IMR-90 (cell line): Measurements from ENCODE around the gene PGBD5. TPM values are rescaled to one million over a fixed set of nuclear protein-coding genes. Genes with fewer than 3 reads are reported as not detected.

ENCODE experiments used
- ATAC-seq: fragments of 200-7000 bp; cut with Tn5 transposase; 2 replicates; pipeline ENCODE4 v1.9.1; 2020; ENCODE audit warnings: low read depth, mild to moderate bottlenecking, moderate library complexity
- BruUV-seq: library from RNA; stranded (reverse); fragments of 400-500 nt; replicated peaks from 2 replicates; lab custom pipeline; 2021; lab: Mats Ljungman, UMichigan
- CTCF ChIA-PET: fragments of 300-600 bp; formaldehyde crosslinking; extraction: SDS; loops from one replicate; lab custom pipeline; 2021; ENCODE audit warnings: antibody characterized with exemption; lab: Yijun Ruan, JAX
- POLR2A ChIA-PET: fragments of 300-600 bp; sonication (Branson Sonifier 250); formaldehyde crosslinking; loops from one replicate; lab custom pipeline; 2022; ENCODE audit warnings: antibody characterized with exemption; ENCODE audit not compliant: unreplicated experiment; lab: Charles Lee
- DNase-seq: peaks from one replicate; pipeline ENCODE4 v3.0.0; 2013
- H2AFZ ChIP-seq: replicated peaks from 2 replicates; pipeline ENCODE3; 2013; ENCODE audit warnings: low read length, mild to moderate bottlenecking; ENCODE audit not compliant: poor library complexity
- H2AK5ac ChIP-seq: 2 replicates; pipeline ENCODE4 v1.6.1; 2013; ENCODE audit warnings: low read depth, low read length, inconsistent platforms
- H2AK9ac ChIP-seq: replicated peaks from 2 replicates; pipeline ENCODE3; 2013; ENCODE audit warnings: mild to moderate bottlenecking, low read depth, low read length, moderate library complexity; ENCODE audit not compliant: poor library complexity
- H2BK120ac ChIP-seq: 2 replicates; pipeline ENCODE4 v1.6.1; 2013; ENCODE audit warnings: low read depth, low read length, inconsistent platforms
- H2BK15ac ChIP-seq: 3 replicates; pipeline ENCODE4 v1.6.1; 2013; ENCODE audit warnings: low read depth, low read length, inconsistent platforms
- H2BK20ac ChIP-seq: 2 replicates; pipeline ENCODE4 v1.6.1; 2013; ENCODE audit warnings: low read depth, mild to moderate bottlenecking, inconsistent platforms, low read length, moderate library complexity
- H2BK5ac ChIP-seq: 2 replicates; pipeline ENCODE4 v1.6.1; 2013; ENCODE audit warnings: mild to moderate bottlenecking, low read depth, low read length, inconsistent platforms; ENCODE audit not compliant: poor library complexity, severe bottlenecking
- H3K14ac ChIP-seq: replicated peaks from 2 replicates; pipeline ENCODE4 v1.6.1; 2013; ENCODE audit warnings: low read depth, low read length, inconsistent platforms
- H3K18ac ChIP-seq: 2 replicates; pipeline ENCODE4 v1.6.1; 2013; ENCODE audit warnings: low read depth, low read length, control low read depth
- H3K23ac ChIP-seq: 2 replicates; pipeline ENCODE4 v1.6.1; 2013; ENCODE audit warnings: low read depth, low read length, inconsistent platforms
- H3K27ac ChIP-seq: 2 replicates; pipeline ENCODE4 v1.5.1; 2013; ENCODE audit warnings: mild to moderate bottlenecking, control low read depth, low read length; ENCODE audit not compliant: insufficient read depth
- H3K27me3 ChIP-seq: 2 replicates; pipeline ENCODE4 v1.6.1; 2013; ENCODE audit warnings: low read length; ENCODE audit not compliant: control insufficient read depth, insufficient read depth
- H3K36me3 ChIP-seq: 2 replicates; pipeline ENCODE4 v1.6.1; 2013; ENCODE audit warnings: low read length, mixed read lengths; ENCODE audit not compliant: control insufficient read depth, insufficient read depth
- H3K4ac ChIP-seq: 2 replicates; pipeline ENCODE4 v1.6.1; 2013; ENCODE audit warnings: low read depth, low read length, inconsistent platforms
- H3K4me1 ChIP-seq: 2 replicates; pipeline ENCODE4 v1.6.1; 2013; ENCODE audit warnings: low read length, mixed read lengths; ENCODE audit not compliant: control insufficient read depth, insufficient read depth
- H3K4me2 ChIP-seq: 2 replicates; pipeline ENCODE4 v1.6.1; 2013; ENCODE audit warnings: low read depth, mild to moderate bottlenecking, control low read depth, low read length, moderate library complexity
- H3K4me3 ChIP-seq: 2 replicates; pipeline ENCODE4 v1.5.1; 2013; ENCODE audit warnings: low read depth, mild to moderate bottlenecking, control low read depth, low read length, moderate library complexity; ENCODE audit not compliant: insufficient read depth
- H3K56ac ChIP-seq: 2 replicates; pipeline ENCODE4 v1.6.1; 2013; ENCODE audit warnings: low read length, inconsistent platforms; ENCODE audit not compliant: insufficient read depth; ENCODE audit errors: extremely low read depth
- H3K79me1 ChIP-seq, 2 experiments: 2 replicates each; pipeline ENCODE4 v1.6.1; 2013; ENCODE audit warnings: low read length in 2 of 2, inconsistent platforms in 1 of 2, low read depth in 1 of 2
- H3K9ac ChIP-seq: 2 replicates; pipeline ENCODE4 v1.6.1; 2013; ENCODE audit warnings: low read depth, low read length, control low read depth
- H3K9me1 ChIP-seq: 2 replicates; pipeline ENCODE4 v1.6.1; 2013; ENCODE audit warnings: low read length, inconsistent platforms; ENCODE audit not compliant: insufficient read depth
- H3K9me3 ChIP-seq: 2 replicates; pipeline ENCODE4 v1.6.1; 2013; ENCODE audit warnings: low read length; ENCODE audit not compliant: control insufficient read depth, insufficient read depth
- H4K20me1 ChIP-seq: 2 replicates; pipeline ENCODE4 v1.6.1; 2013; ENCODE audit warnings: low read length, inconsistent platforms; ENCODE audit not compliant: insufficient read depth
- H4K5ac ChIP-seq: 2 replicates; pipeline ENCODE4 v1.6.1; 2013; ENCODE audit warnings: mild to moderate bottlenecking, low read depth, low read length, control low read depth
- H4K8ac ChIP-seq, 2 experiments: 2 replicates each; pipeline ENCODE4 v1.6.1; 2013; ENCODE audit warnings: low read depth in 2 of 2, low read length in 2 of 2, control low read depth in 1 of 2, inconsistent platforms in 1 of 2
- H4K91ac ChIP-seq: 2 replicates; pipeline ENCODE4 v1.6.1; 2013; ENCODE audit warnings: low read depth, low read length, inconsistent platforms; ENCODE audit not compliant: insufficient read depth
- BHLHE40 ChIP-seq: fragments of 150-350 bp; IDR thresholded peaks from 2 replicates; pipeline ENCODE4 v1.6.1; 2016; ENCODE audit warnings: mild to moderate bottlenecking, low read depth, low read length
- CEBPB ChIP-seq: IDR thresholded peaks from 2 replicates; pipeline ENCODE4 v1.6.1; 2012; ENCODE audit warnings: low read depth, low read length, improper control_type of control experiment
- CHD1 ChIP-seq: IDR thresholded peaks from 2 replicates; pipeline ENCODE4 v1.6.1; 2012; ENCODE audit warnings: low read depth, low read length, improper control_type of control experiment
- FOS ChIP-seq: fragments of 150-350 bp; IDR thresholded peaks from 2 replicates; pipeline ENCODE4 v1.6.1; 2016; ENCODE audit warnings: low read depth, low read length
- MXI1 ChIP-seq: IDR thresholded peaks from 2 replicates; pipeline ENCODE4 v1.6.1; 2012; ENCODE audit warnings: low read depth, mild to moderate bottlenecking, low read length, moderate library complexity, borderline replicate concordance
- NFE2L2 ChIP-seq: fragments of 150-350 bp; IDR thresholded peaks from 2 replicates; pipeline ENCODE4 v1.6.1; 2016; ENCODE audit warnings: low read depth, mild to moderate bottlenecking, low read length
- RCOR1 ChIP-seq: IDR thresholded peaks from 2 replicates; pipeline ENCODE4 v1.6.1; 2012; ENCODE audit warnings: mild to moderate bottlenecking, low read length, improper control_type of control experiment; ENCODE audit not compliant: insufficient replicate concordance
- RFX5 ChIP-seq: IDR thresholded peaks from 2 replicates; pipeline ENCODE4 v1.8.0; 2012; ENCODE audit warnings: low read depth, mild to moderate bottlenecking, low read length, moderate library complexity
- SMC3 ChIP-seq: fragments of 150-350 bp; IDR thresholded peaks from 2 replicates; pipeline ENCODE4 v1.6.1; 2016; ENCODE audit warnings: low read depth, mild to moderate bottlenecking, antibody characterized with exemption, low read length, moderate library complexity
- WGBS, 2 experiments: methylation state at CpG; one replicate each; pipeline versions ENCODE4 v1.1.5 to v1.1.7; 2013; ENCODE audit warnings: missing lambda C conversion rate in 2 of 2; ENCODE audit not compliant: insufficient read length in 1 of 2; ENCODE audit errors: extremely low coverage in 2 of 2; 5-methylcytosine and 5-hydroxymethylcytosine counted together
- dilution Hi-C: fragments of 300-500 bp; cut with HindIII; formaldehyde crosslinking; loops from one replicate; pipeline ENCODE4 v1.14.3; 2018; ENCODE audit warnings: low sequenced_read_pairs; ENCODE audit not compliant: unreplicated experiment
- in situ Hi-C: fragments of 300-500 bp; cut with MboI; formaldehyde crosslinking; loops from 3 replicates; pipeline ENCODE4 v1.14.3; 2019; ENCODE audit warnings: low sequenced_read_pairs, inconsistent platforms, mixed read lengths
- intact Hi-C: fragments of 100-400 bp; cut with micrococcal nuclease; formaldehyde crosslinking; loops from 2 replicates; pipeline ENCODE4 v1.10.0; 2022
- polyA plus RNA-seq, 3 experiments: library from polyadenylated mRNA; depleted of rRNA; stranded (reverse); fragments of >200 nt; gene quantifications; 2 replicates each; pipeline ENCODE4 v1.2.3, GENCODE V29; 2012; ENCODE audit warnings: low replicate concordance in 1 of 3
- total RNA-seq: library from RNA; depleted of rRNA; stranded (reverse); fragments of >200 nt; gene quantifications from 2 replicates; pipeline ENCODE4 v1.2.3, GENCODE V29; 2012
- TF ChIP-seq, protein P1 (sequence below): fragments of 150-350 bp; IDR thresholded peaks from 2 replicates; pipeline ENCODE4 v1.6.1; 2017; ENCODE audit warnings: mild to moderate bottlenecking, antibody characterized with exemption, low read length, low read depth
- TF ChIP-seq, protein P2 (sequence below): conservative IDR thresholded peaks from 2 replicates; pipeline ENCODE4 v1.5.1; 2012; ENCODE audit warnings: mild to moderate bottlenecking, low read depth, low read length, improper control_type of control experiment

The PGBD5 gene
- total and polyA plus RNA-seq, 2 of the 4 experiments (the other 2 are of a cell fraction): 0.18 to 0.36 TPM

GRCh38 chr1:230407351-230407750 lies 18.8 kb downstream of the PGBD5 start:
- Histone ChIP-seq H3K9me3 (no peaks in the 10 kb centered on the region), H3K9ac (no peak overlapping the region), H3K4me3 (no peak overlapping the region), H2BK5ac (no peak overlapping the region), H4K8ac (no peak overlapping the region), H2AK5ac (no peak overlapping the region), H3K4ac (no peak overlapping the region), H3K79me1 (no peaks in the 10 kb centered on the region), H3K4me1 (no peaks in the 10 kb centered on the region), H3K9me1 (no peaks in the 10 kb centered on the region), H2BK20ac (no peak overlapping the region), H3K23ac (no peak overlapping the region), H3K27me3 (no peaks in the 10 kb centered on the region), H4K5ac (no peak overlapping the region), H3K27ac (no peak overlapping the region), H2AFZ (no peak overlapping the region), H3K56ac (no peak overlapping the region), H3K14ac (no peak overlapping the region), H2AK9ac (no peak overlapping the region), H2BK120ac (no peak overlapping the region), H4K91ac (no peak overlapping the region), H4K20me1 (no peaks in the 10 kb centered on the region), H3K4me2 (no peak overlapping the region), H2BK15ac (no peak overlapping the region), H3K18ac (no peak overlapping the region), H3K36me3 (no peaks in the 10 kb centered on the region)
- CTCF ChIA-PET: no interaction called here
- intact Hi-C loops: no loop called here
- in situ Hi-C loops: no loop called here
- DNase-seq: no peak
- dilution Hi-C loops: no loop called here
- POLR2A ChIA-PET: no interaction called here
- no TSS peak for BruUV-seq
- no CpG with 5 or more reads among the region's 2 CpGs for WGBS, 2 experiments
- ATAC-seq: no peak
- TF ChIP-seq RFX5 (no peak), CEBPB (no peak), RCOR1 (no peak), NFE2L2 (no peak), BHLHE40 (no peak), FOS (no peak), MXI1 (no peak), SMC3 (no peak), CHD1 (no peak)
- TF ChIP-seq, protein P1, sequence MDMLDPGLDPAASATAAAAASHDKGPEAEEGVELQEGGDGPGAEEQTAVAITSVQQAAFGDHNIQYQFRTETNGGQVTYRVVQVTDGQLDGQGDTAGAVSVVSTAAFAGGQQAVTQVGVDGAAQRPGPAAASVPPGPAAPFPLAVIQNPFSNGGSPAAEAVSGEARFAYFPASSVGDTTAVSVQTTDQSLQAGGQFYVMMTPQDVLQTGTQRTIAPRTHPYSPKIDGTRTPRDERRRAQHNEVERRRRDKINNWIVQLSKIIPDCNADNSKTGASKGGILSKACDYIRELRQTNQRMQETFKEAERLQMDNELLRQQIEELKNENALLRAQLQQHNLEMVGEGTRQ: no peak
- TF ChIP-seq, protein P2, sequence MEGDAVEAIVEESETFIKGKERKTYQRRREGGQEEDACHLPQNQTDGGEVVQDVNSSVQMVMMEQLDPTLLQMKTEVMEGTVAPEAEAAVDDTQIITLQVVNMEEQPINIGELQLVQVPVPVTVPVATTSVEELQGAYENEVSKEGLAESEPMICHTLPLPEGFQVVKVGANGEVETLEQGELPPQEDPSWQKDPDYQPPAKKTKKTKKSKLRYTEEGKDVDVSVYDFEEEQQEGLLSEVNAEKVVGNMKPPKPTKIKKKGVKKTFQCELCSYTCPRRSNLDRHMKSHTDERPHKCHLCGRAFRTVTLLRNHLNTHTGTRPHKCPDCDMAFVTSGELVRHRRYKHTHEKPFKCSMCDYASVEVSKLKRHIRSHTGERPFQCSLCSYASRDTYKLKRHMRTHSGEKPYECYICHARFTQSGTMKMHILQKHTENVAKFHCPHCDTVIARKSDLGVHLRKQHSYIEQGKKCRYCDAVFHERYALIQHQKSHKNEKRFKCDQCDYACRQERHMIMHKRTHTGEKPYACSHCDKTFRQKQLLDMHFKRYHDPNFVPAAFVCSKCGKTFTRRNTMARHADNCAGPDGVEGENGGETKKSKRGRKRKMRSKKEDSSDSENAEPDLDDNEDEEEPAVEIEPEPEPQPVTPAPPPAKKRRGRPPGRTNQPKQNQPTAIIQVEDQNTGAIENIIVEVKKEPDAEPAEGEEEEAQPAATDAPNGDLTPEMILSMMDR: no peak
